Measurements from ENCODE around the gene TMEM258.

Gene TMEM258

DNA sequence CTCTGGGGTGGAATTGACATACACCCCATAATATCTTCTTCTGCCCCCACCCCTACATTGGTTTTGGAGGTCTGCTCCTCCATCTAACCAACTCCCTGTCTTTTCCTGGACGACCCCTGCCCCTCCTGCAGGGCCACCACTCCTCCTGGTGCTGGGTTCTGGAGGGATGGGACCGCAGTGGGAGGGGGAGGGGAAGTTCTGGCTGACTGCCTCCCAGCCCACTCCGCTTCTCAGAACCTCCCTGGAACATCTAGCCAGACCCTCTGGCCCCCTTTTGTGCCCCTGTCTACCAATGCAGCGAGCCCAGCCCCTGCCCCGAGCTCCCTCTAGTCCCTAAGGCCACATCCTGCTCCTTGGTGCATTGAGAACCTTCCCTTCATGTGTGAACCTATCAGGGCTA is 38.7 kb downstream of the TMEM258 start:
- in situ Hi-C loops (cut with MboI; ENCODE audit: low sequenced_read_pairs, unreplicated experiment), result no loop called here

DNA sequence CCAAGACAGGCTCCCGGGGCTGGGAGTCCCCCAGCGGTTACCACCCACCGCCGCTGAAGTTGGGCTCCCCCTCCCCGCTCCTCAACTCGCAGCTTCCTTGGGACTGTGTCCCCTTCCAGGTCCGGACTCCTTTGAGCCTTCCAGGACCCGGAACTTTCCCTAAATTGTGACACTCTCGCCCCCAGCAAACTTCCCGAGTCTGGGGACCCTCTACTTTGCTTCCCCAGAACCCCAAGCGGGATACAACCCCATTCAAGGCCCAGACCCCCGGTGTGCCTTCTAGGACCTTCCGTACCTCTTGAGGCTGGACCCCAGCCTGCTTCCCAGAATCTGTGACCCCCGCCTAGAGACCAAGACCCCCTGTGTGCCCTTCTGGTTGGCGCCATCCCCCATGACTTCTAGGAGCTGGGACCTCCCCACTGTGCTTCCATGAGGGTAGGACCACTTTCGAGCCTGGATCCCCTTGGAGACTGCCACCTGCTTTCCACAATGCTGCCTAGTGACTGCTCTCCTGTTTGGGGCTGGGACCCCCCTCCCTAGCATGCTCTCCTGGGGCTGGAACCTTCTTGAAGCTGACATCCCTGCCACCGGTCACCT is 39.4 kb downstream of the TMEM258 start:
- TF ChIP-seq, protein P1, sequence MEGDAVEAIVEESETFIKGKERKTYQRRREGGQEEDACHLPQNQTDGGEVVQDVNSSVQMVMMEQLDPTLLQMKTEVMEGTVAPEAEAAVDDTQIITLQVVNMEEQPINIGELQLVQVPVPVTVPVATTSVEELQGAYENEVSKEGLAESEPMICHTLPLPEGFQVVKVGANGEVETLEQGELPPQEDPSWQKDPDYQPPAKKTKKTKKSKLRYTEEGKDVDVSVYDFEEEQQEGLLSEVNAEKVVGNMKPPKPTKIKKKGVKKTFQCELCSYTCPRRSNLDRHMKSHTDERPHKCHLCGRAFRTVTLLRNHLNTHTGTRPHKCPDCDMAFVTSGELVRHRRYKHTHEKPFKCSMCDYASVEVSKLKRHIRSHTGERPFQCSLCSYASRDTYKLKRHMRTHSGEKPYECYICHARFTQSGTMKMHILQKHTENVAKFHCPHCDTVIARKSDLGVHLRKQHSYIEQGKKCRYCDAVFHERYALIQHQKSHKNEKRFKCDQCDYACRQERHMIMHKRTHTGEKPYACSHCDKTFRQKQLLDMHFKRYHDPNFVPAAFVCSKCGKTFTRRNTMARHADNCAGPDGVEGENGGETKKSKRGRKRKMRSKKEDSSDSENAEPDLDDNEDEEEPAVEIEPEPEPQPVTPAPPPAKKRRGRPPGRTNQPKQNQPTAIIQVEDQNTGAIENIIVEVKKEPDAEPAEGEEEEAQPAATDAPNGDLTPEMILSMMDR (IDR thresholded peaks at IDR 0.05; ENCODE audit: borderline replicate concordance, control extremely low read depth, extremely low read depth, insufficient read depth, missing control alignments), result no peak
- no peak for DNase-seq (ENCODE audit: low spot score)
- in situ Hi-C loops (cut with MboI; ENCODE audit: low sequenced_read_pairs, unreplicated experiment), result no loop called here

More for the DNA sequence above, 38.7 kb downstream of the TMEM258 start:
- no peak for DNase-seq (ENCODE audit: low spot score)
- TF ChIP-seq, protein P1 (IDR thresholded peaks at IDR 0.05; ENCODE audit: borderline replicate concordance, control extremely low read depth, extremely low read depth, insufficient read depth, missing control alignments), result no peak

DNA sequence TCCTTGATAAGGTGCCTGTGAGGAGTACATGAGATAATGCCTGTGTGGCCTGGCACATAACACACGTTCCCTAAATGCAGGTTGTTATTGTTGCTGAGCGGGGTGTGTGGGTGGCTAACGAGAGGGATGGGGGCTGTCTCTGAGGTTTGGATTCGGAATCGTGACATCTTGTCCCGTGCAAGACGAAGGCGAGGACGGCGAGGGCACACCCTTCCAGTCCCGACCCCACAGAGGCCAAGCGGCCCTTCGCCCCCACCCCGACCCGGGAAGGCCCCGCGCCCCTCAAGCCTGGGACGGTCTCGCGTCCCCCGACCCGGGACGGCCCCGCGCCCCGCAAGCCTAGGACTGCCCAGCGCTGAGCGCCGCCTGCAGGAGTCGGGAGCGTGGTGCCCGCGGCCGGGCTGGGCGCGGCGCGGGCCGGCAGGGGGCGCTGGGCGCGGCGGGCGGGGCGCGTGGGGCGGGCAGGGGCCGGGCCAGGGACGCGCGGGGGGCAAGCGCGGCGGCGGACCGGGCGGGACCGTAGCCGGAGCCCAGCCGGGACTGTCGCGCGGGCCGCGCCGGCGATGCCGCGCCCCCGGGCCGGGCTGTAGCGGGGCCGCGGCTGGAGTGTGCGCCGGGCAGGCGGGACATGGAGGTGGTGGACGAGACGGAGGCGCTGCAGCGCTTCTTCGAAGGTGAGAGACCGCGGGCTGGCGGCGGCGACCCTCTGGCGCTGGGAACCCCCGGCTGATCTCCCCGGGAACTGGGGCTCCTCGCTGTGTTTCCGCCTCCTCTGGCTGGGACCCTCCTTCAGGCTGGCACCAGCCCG is 40.1 kb downstream of the TMEM258 start, which contains the start of gene MYRF:
MYRF (plus strand) TSS at position 520 of the 808 bp plus-strand sequence; CDS start at position 629, 109 bp downstream.
- TF ChIP-seq, protein P1 (IDR thresholded peaks at IDR 0.05; ENCODE audit: borderline replicate concordance, control extremely low read depth, extremely low read depth, insufficient read depth, missing control alignments), result peak; percentile 89
- in situ Hi-C loops (cut with MboI; ENCODE audit: low sequenced_read_pairs, unreplicated experiment), result no loop called here
- DNase-seq (ENCODE audit: low spot score), result peak; percentile 86

DNA sequence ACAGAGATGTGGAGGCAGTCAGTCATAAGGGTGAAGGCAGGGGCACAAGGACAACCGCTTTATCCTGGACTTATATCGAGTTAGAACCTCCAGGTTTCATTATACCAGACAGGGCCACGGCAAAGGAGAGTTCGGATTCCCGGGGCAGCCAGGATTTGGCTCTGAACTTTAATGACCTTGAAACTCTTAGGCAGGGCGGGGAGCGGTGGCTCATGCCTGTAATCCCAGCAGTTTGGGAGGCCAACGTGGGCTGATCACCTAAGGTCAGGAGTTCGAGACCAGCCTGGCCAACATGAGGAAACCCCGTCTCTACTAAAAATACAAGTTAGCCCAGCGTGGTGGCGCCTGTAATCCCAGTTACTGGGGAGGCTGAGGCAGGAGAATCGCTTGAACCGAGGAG is 41.0 kb downstream of the TMEM258 start:
- no peak for DNase-seq (ENCODE audit: low spot score)
- in situ Hi-C loops (cut with MboI; ENCODE audit: low sequenced_read_pairs, unreplicated experiment), result no loop called here
- TF ChIP-seq, protein P1 (IDR thresholded peaks at IDR 0.05; ENCODE audit: borderline replicate concordance, control extremely low read depth, extremely low read depth, insufficient read depth, missing control alignments), result no peak

DNA sequence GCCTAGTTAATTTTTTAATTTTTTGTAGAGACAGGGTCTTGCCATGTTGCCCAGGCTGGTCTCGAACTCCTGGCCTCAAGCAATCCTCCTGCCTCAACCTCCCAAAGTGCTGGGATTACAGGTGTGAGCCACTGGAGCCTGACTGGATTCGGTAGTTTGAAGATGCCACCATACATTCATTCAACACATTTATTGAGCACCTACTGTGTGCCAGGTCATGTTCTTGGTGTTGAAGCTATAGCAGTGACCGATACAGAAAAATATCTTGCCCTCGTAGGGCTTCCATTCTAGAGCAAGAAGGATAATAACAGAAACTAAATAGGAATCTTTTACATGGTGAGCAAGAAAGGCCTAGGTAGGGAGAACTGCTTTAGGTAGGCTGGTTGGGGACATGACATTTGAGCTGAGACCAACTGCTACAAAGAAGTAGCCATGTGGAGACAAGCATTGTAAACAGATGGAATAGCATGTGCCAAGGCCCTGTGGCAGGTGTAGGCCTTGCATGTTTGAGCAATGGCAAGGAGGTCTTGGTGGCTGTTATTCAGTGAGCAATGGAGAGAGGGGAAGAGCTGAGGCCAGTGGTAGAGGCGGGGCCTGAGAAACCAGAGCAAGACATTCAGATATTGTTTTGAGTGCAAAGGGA is 41.6 kb downstream of the TMEM258 start:
- TF ChIP-seq, protein P1 (IDR thresholded peaks at IDR 0.05; ENCODE audit: borderline replicate concordance, control extremely low read depth, extremely low read depth, insufficient read depth, missing control alignments), result no peak
- DNase-seq (ENCODE audit: low spot score), result no peak
- in situ Hi-C loops (cut with MboI; ENCODE audit: low sequenced_read_pairs, unreplicated experiment), result no loop called here

DNA sequence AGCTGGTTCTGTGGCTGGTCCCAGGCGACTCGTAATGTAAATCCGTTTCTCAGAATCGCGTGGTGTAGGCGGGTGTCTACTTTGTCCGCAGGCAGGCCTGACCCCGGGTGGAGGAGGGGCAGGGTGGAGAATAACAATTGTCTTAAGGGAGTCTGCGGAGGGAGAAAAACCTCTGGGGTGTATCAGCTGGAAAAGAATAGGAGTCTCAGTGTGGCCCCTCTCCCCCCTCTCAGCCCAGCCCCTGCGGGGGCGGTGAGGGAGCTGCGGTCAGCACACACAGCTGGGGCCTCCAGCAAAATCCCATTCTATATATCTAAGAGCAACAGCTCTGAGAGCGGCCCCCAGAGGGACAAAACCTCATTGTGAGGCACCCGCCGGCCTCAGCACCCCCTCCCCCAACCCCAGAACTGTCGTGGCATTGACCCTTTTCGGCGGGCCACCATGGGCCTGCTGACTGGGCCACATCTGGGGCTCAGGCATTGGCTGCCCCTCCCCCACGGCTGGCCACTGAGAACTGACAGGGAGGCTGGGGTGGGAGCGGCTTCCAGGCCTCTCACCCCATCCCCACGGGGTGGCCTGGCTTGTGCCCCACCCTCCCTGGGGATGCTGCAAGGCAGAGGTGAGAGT is 42.7 kb downstream of the TMEM258 start:
- TF ChIP-seq, protein P1 (IDR thresholded peaks at IDR 0.05; ENCODE audit: borderline replicate concordance, control extremely low read depth, extremely low read depth, insufficient read depth, missing control alignments), result no peak
- in situ Hi-C loops (cut with MboI; ENCODE audit: low sequenced_read_pairs, unreplicated experiment), result no loop called here
- DNase-seq (ENCODE audit: low spot score), result no peak
